Mucosa of gallbladder (tissue), 1 donor: ENCODE measurements around the gene RXYLT1. TPM values are rescaled to one million over a fixed set of nuclear protein-coding genes. Genes with fewer than 3 reads are reported as not detected.
"Not testable (repeated sequence)": the region's sequence is repeated elsewhere in the genome, so short reads cannot be mapped to it uniquely, and the experiment has no call there.

Source experiments
- DNase-seq: peaks from one replicate; pipeline ENCODE4 v3.0.0-alpha.2; 2020; ENCODE audit warnings: low spot score
- total RNA-seq: library from RNA; stranded (reverse); gene quantifications from one replicate; pipeline ENCODE4 v1.2.1, GENCODE V29; 2021
- donor health status: DM: no; HTN: no; CAD: no.

RXYLT1 gene
- total RNA-seq, 1 donor from 2014 or later = 13.6 TPM

GRCh38 chr12:63802012-63802608 is 22.4 kb downstream of the RXYLT1 start:
- DNase-seq = no peak

- no peak for DNase-seq
These were observed 25.0 kb downstream of the RXYLT1 start for GRCh38 chr12:63804746-63805145.

- no peak for DNase-seq
These were observed 26.3 kb downstream of the RXYLT1 start for GRCh38 chr12:63805704-63806672.

GRCh38 chr12:63808631-63809030 is 28.9 kb downstream of the RXYLT1 start:
- DNase-seq = no peak

GRCh38 chr12:63809566-63809965 is 29.9 kb downstream of the RXYLT1 start:
- no peak for DNase-seq

GRCh38 chr12:63811334-63811733 is 31.6 kb downstream of the RXYLT1 start:
- no peak for DNase-seq

- no peak for DNase-seq
These were observed 32.0 kb downstream of the RXYLT1 start for GRCh38 chr12:63811755-63812154.

- no peak for DNase-seq
These were observed 34.5 kb downstream of the RXYLT1 start for GRCh38 chr12:63814146-63814772.

GRCh38 chr12:63815482-63815852 is 35.8 kb downstream of the RXYLT1 start:
- DNase-seq = no peak

GRCh38 chr12:63816031-63816430 is 36.3 kb downstream of the RXYLT1 start:
- no peak for DNase-seq

GRCh38 chr12:63820427-63820826 is 40.7 kb downstream of the RXYLT1 start:
- no peak for DNase-seq

- no peak for DNase-seq
These were observed 42.1 kb downstream of the RXYLT1 start for GRCh38 chr12:63821781-63822251.

GRCh38 chr12:63822352-63822751 is 42.6 kb downstream of the RXYLT1 start:
- DNase-seq = no peak

- DNase-seq = no peak
These were observed 43.3 kb downstream of the RXYLT1 start for GRCh38 chr12:63823040-63823439.

- no peak for DNase-seq
These were observed 46.4 kb downstream of the RXYLT1 start for GRCh38 chr12:63826006-63826585.

- DNase-seq = no peak
These were observed 49.2 kb downstream of the RXYLT1 start for GRCh38 chr12:63828867-63829266.

- no peak for DNase-seq
These were observed 56.3 kb downstream of the RXYLT1 start for GRCh38 chr12:63836046-63836445.

GRCh38 chr12:63836936-63837335 is 57.2 kb downstream of the RXYLT1 start:
- no peak for DNase-seq

- no peak for DNase-seq
These were observed 58.7 kb downstream of the RXYLT1 start for GRCh38 chr12:63838411-63838810.

GRCh38 chr12:63841011-63841410 is 61.3 kb downstream of the RXYLT1 start:
- no peak for DNase-seq

- DNase-seq = no peak
These were observed 61.9 kb downstream of the RXYLT1 start for GRCh38 chr12:63841571-63841970.

- not testable (repeated sequence) for DNase-seq
These were observed 63.0 kb downstream of the RXYLT1 start for GRCh38 chr12:63842750-63843149.
